HG03060 (cell line): ENCODE results near the gene CDC73.
A peak's percentile ranks its signal among the peaks of the same experiment; 100 is the strongest.
"Not testable (repeated sequence)": the region's sequence is repeated elsewhere in the genome, so short reads cannot be mapped to it uniquely, and the experiment has no call there.

Experiments
- ATAC-seq: cut with Tn5 transposase; IDR thresholded peaks from one replicate; pipeline ENCODE4 v1.9.1; 2021; ENCODE audit warnings: low read depth, moderate number of reproducible peaks; ENCODE audit not compliant: unreplicated experiment

The CDC73 gene

DNA sequence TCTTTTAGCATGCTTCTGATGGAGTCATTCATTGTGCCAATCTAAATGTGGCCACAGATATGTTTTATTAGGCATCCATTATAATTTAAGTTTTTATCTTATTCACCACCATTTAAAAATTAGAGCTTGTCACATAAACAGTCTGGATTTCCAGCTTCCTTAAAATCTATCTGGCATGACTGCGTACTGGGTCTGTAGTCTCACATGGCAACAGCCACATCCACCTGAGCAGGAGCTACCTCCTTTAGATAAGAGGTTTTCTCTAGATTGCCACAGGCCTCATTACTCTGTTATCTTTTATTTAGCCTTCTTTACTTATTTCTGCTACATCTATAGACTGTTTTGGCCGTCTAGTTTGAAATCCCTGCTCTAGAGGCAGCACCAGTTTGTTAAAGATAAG is 35.5 kb downstream of the CDC73 start:
- no peak for ATAC-seq

DNA sequence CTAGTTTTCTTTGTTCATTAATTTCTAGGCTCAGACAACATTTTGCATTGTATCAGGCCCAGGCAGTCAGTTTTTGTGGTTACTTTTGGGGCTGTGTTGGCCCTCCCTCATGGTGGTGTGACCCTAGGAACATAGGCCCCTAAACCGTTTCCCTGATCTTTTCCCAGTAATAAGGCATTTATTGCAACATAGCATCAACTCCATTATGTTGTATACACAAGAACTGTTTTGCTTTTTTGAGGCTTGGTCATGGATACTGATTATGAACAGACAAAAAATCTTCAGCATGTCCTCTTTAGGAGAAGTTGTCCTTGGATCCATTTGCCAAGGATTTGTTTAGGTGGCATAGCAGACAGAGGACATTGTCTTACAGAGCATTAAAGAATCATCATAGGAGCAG is 54.3 kb downstream of the CDC73 start:
- no peak for ATAC-seq

DNA sequence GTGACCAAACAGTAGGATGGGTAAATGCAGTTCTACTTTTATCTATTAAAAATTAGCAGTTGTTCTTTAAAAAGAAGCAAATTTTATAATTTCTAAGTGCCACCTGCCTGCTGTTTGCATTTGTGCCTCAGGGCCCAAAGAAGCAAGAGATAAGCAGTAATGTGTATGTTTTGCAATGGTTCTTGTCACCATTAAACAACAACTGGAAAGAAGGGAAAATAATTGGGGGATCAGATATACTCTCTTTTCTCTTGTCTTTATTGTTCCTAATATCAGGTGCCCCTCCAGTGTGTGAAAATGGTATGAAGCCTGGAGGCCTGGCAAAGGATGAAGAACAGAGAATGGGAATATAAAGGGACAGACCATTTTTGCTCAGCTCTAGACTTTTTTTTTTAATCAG is 55.0 kb downstream of the CDC73 start:
- ATAC-seq, result no peak

DNA sequence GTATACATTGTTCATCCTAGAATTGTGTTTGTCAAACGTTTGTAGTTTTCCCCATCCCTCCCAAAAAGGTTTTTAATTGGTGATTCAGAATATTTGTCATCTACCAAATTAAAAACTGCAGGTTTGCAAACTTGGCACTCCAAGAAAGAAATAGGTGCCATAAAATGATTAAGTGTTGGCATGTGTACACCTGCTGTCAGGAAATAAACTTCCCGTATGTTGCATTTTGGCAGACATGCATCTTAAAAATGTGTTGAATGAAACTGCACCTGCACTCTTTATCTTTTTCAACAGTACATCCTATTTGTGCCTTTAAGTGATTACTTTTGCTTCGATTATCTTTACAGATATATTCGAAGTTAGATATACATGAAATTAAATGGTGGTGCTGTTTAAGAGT is 57.3 kb downstream of the CDC73 start:
- ATAC-seq, result no peak

DNA sequence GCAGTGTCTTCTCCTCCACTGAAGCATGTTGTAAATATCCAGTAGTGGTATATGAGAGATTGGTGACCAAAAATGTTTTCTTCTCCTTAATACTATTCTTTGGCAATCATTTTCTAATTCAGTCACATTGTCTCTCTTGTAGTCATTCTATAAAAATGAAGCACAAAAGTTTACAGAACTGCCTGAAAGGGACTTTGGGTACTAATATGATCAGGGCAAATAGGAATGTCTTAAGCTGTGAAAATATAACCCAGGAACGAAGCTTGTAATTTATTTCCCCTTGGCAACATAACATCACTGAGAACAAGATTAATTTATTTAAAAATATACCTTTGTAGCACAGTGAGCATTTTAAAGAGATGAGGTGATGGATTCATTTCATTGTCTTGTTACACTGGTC is 59.7 kb downstream of the CDC73 start:
- ATAC-seq, result no peak

DNA sequence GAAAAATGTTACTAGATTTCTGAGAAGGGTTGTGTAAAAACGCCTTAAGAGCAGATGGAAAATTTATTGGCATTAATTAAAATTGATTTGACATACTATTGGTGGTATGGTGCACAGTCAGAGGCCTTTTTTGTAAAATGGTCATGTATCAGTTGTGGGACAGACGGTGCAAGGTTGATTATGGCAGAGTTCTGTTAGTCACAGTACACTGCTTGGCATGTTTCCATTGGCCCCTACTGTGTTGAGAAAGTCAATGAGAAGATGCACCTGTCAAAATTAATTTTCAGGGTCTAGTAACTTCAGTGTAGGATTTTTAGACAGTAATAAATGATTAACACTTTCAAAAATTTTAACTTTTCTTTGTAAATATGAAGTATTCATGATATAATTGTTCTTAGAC is 60.2 kb downstream of the CDC73 start:
- ATAC-seq, result no peak

DNA sequence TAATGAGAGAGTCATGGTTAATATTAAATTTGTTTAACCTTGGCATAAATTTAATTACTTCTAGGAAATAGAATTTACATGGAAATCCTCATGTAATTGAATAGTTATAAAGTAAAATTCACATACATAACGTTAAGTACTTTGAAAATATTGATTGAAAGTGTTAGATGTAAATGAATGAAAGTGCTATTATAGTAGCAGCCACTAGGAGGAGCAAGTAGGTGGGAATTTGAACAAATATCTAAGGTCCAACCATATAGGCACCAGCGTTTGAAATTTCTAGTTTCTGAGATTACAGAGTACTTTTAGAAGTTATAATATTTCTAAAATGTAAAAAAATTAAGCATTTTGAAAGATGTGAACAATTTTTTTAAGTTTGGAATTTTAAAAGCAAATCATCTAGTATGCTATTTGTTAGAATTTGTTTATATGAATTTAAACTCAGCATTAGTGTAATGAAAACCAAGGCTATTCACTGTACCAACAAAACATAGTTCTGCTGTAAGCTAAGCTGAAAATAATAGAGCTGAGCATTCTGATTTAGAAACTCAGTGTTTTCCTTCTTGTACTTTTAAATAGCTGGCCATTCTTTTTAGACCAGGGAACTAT is 61.3 kb downstream of the CDC73 start:
- ATAC-seq, result peak; percentile 42

DNA sequence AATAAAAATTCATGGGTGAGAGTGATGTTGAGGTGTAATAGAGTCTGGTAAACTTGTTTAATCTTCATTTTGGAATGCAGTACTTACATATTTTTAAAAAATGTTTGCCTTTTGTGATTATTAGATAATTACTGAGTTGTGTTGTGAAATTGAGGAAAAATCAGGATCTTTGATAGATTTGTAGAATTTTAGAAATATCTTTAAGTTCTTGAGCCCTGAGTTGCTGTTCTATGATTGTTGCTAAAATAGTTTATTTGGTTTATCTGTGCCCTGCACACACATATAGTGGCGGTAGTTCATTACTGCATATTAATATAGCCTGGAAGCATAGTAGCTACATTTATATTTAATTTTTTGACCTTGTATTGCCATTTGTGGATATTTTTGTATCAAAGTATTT is 62.9 kb downstream of the CDC73 start:
- ATAC-seq, result no peak

DNA sequence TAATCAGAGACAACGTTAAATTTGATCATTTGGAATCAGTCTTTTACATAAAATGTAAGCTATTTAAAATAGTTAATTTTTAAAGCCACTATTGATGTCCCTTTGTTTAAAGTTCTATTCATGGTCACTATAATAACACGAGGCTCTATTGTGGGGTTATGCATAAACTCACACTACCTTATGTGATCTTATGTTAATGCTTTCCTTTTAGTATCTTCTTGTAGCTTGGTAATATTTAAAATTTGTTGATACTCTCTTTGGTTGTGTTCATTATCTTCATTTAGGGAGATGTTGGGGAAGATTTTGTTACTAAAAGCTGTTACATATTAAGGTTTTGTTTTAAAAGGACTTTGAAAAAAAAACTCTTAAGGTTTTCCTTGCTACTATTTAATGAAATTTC is 63.4 kb downstream of the CDC73 start:
- no peak for ATAC-seq

DNA sequence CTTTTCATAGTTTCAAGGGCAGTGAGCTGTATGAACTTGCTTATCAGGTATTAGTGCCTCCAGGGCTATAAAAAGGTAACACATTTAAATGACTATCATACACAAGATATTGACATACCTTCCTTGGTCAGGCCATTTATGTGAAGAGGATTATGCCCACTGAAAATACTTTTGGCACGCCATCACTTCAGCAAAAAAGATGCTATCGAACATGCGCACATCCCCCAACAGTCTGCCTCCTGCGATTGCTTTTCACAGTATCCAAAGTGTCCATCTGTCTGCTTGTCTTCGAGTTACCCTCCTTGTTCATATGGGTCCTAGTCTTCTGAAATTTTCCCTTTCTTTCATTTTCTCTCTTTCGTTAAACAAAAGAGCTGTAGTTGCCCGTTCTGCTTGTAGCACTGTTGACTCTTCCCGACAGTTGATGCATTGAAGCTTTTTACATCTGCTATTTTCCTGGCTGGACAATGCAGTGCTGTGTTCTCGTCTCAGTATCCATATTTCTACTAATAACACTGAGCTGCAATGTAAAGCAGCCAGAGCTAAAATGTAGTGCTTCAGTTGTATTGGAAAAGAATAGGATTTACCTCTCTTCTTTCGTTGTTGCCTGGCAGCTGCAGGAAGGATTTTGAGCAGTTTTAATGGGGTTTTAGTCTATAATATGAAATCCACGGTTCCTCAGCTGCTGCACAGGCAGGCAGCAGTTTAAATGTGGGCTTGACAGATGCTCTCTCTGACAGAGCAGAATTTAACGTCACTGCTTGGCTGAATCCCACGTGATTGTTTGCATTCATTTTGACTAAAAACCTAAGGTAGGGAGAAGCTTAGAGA is 64.3 kb downstream of the CDC73 start, which contains the start of gene B3GALT2:
B3GALT2 (minus strand) TSS at position 713 of the 831 bp plus-strand sequence. CDS start 5,051 bp downstream, outside the sequence.
- no peak for ATAC-seq

DNA sequence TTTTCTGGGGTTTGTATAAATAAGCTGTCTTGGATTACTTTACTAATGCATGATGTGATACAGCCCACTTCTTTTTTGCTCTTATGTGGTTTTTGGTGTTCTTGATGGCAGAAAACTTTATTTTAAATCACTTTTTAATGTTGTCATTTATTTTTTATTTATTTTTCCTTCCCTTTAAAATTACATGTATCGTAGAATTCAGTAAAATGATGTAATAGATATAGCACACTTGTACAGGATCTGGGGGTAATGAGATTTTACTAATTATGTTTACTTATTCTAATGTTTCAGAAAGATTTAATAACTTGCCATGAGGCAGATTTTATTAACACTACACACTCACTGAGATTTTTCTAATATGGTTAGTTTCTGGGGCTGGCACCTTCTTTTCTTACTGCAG is 65.3 kb downstream of the CDC73 start:
- no peak for ATAC-seq

DNA sequence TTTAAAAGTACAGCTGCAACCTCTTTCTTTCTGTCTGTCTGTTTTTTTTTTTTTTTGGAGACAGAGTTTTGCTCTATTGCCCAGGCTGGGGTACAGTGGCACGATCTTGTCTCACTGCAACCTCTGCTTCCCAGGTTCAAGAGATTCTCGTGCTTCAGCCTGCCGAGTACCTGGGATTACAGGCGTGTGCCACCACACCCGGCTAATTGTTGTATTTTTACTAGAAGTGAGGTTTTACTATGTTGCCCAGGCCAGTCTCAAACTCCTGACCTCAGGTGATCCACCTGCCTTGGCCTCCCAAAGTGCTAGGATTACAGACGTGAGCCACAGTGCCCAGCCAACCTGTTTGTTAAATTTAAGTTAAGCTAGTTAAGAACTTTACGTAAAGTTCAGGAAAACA is 67.1 kb downstream of the CDC73 start:
- not testable (repeated sequence) for ATAC-seq

DNA sequence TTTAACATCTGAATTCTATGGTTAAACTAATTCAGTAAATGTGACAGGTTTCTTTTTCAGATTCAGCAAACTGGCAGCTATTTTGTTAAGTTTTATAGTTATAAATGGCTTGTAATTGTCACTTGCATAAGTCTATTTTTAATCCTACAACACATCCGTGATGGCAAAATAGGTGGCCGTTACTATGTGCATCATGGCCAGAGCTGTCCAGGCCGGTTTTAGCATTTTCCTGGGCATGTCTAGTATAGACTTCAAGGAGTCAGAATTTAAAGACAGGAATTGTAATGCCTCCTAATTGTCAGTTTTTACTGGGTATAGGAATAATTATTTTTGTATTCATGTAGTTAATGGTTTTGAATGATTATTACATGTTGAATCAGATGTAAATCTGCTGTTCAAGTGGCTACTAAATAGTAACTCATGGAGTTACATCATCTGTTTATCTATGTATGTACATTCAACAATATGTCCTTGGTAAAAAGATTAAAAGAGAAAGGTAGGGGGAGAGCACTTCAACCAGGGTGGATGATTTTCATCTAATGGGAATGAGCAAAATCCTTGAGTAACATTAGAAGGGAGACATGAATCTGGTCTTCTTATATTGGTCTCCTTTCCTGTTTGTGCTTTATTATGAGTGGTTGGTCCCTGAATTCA is 67.7 kb downstream of the CDC73 start:
- ATAC-seq, result no peak

DNA sequence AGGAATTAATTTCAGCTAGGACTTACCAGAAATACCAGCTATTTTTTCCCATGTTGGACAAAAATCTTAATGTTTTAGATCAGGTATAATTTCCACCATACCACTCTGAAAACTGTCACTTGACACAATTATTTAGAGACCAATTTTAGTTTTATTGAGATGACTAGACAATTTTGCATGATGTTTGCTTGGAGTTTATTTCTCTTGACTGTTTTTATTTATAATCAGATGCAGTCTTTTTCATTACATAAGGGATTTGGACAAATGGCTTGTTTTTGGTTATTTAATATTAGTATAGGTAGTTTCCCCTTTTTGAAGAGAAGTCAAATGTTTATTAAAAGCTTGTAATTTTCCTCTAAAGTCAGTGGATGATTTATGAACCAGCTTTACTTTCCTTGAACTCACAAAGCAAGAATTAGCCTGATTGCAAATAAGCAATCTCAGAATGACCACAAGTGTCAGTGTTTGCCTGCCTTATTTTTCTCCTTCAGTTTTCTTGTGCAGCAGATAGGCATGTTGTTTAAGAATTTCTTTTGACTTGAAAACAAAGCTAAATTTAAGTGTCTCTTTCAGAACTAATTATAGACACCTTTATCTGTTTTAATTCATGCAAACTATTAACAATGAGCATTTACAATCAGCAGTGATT is 68.4 kb downstream of the CDC73 start:
- ATAC-seq, result no peak

DNA sequence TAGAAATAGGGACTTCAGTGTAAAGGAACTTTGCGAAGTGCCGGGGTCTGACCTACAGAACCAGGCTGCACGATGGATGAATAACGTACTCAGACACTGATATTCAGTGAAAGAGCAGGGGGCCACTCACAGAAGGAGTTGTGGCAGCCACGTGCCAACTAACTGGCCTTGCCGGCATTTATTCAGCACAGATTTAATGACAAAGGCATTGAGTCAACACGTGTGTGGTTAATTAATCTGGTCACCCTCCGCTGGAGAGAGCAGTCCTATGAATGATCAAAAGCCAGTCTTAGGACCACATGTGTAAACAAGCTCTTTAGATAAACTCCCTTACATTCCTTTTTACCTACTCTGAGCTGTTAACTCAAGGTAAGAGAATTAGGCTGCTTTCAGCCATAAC is 70.8 kb downstream of the CDC73 start:
- no peak for ATAC-seq

DNA sequence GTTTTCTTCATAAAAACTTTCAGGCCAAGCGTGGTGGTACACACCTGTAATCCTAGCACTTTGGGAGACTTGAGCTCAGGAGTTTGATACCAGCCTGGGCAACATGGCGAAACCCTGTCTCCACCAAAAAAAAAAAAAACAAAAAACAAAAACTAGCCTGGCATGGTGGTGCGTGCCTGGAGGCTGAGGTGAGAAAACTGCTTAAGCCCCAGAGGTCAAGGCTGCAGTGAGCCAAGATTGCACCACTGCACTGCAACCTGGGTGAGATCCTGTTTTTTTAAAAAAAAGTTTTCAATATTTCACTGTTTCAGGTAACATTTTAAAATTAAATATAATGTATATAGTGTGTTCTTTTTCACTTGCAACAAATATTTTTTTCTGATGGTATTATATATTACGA is 78.1 kb downstream of the CDC73 start:
- ATAC-seq, result no peak

DNA sequence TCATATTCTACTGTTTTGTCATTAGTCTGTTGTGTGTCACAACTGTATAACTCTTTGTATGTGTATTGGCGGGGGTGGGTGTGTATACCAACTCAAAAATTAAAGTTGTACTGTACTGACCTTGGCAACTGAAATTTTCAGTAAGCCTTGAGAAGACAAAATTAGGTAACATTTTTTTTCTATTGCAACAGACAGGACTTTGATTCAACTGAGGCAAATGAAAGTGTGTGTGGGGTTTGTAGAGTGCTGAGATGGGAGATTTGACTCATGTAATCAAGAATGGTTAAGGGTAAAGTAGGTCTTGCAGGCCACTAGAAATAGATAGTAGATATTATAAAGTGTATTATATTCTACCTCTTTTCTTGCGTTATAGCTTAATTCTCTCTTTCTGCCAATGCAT is 79.2 kb downstream of the CDC73 start:
- ATAC-seq, result no peak

DNA sequence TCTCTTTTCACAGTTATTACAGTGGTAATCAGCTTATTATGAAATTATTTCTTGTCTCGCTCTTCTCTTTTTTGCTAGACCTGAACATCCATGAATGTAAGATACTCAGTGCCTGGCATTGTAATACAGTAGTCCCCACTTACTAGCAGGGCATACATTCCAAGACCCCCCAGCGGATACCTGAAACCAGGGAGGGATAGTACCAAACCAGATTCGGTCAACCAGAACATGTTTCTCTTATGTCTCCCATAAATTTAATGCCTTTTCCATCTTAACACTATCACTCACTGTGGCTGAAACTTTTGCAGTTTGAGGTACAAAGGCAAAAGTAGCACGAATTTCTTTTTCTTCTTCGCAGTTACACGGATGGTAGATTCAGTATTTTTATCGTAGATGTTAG is 89.2 kb downstream of the CDC73 start:
- no peak for ATAC-seq

DNA sequence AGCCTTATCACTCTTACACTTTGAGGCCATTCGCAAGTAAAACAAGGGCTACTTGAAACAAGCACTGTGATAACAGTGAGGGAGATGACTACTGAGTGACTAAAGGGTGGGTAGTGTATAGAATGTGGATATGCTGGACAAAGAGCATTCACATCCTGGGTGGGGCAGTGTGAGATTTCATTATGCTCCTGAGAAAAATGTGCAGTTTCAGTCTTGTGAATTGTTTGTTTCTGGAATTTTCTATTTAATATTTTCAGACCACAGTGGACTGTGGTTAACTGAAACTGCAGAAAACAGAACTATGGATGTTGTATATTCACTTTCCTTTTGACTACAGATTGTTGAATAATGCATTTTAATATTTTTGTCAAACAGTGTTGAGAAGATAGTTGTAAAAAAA is 89.7 kb downstream of the CDC73 start:
- peak; percentile 70 for ATAC-seq

DNA sequence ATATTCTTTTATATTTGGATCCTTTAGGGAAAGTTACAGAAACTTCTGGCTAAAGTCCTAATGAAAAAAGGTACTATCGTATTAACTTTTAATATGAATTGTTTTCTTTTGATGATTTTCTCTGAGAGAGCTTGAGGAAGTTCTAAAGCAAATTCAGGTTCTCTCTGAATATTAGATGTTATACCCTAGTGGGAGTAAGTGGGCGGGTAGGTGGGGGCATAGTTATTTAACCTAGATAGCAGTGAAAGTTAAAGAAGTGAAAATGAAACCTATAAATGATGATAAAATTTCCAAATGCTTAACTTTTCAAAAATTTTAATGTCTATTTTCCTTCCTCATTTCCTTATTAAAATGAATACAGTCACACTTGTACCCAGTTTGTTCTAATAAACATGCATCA is 90.8 kb downstream of the CDC73 start:
- no peak for ATAC-seq

DNA sequence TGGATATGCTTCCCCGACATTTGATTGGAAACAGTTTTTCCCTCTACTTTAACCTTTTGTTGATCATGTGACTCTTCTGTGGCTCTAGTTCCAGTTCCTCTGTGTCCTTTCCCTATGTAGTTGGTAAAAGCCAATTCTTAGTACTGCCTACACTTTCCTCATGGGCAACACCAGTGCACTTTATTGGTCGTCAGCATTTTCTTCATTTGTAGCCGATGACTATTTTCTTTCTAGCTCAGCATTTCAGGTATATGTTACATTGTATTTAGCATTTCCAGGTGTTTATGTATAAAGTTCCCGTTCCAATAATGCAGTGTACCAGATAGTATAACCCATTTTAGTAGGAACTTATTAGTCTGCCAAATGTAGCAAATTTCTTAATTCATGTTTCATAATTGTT is 92.2 kb downstream of the CDC73 start:
- ATAC-seq, result no peak
